HFF-Myc (cell line): ENCODE results near the gene INSR.

Experiments
- DNase-seq: peaks from one replicate; pipeline ENCODE4 v3.0.0-alpha.2; 2011; ENCODE audit warnings: low read depth; ENCODE audit errors: extremely low read depth
- H3K4me3 ChIP-seq: replicated peaks from 2 replicates; pipeline ENCODE4 v1.5.1; 2011; ENCODE audit warnings: low read depth, mild to moderate bottlenecking, control low read depth, low read length
- TF ChIP-seq, protein P1 (sequence below): IDR thresholded peaks from 2 replicates; pipeline ENCODE4 v1.5.1; 2012; ENCODE audit warnings: mild to moderate bottlenecking, low read depth, low read length, control low read depth; ENCODE audit errors: missing control alignments

The INSR gene

DNA sequence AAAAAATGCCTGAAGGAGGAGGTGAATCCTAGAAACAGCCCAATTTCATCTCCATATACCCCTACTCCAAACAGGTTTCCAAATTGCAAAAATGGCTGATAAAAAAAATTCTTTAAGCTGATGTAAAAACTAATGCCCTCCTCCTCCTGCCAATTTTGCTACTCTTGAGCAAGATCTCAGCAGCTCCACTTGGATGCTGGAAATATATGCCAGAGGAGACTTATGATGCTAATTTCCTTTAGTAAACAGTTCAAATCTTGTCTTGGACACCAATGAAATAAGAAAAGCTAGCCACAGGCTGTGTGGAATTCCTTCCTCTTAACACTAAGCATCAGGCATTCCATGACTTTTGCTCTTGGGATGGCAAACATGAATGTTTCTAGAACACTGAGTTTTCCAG lies 67.5 kb downstream of the INSR start:
- DNase-seq, result no peak
- TF ChIP-seq, protein P1, sequence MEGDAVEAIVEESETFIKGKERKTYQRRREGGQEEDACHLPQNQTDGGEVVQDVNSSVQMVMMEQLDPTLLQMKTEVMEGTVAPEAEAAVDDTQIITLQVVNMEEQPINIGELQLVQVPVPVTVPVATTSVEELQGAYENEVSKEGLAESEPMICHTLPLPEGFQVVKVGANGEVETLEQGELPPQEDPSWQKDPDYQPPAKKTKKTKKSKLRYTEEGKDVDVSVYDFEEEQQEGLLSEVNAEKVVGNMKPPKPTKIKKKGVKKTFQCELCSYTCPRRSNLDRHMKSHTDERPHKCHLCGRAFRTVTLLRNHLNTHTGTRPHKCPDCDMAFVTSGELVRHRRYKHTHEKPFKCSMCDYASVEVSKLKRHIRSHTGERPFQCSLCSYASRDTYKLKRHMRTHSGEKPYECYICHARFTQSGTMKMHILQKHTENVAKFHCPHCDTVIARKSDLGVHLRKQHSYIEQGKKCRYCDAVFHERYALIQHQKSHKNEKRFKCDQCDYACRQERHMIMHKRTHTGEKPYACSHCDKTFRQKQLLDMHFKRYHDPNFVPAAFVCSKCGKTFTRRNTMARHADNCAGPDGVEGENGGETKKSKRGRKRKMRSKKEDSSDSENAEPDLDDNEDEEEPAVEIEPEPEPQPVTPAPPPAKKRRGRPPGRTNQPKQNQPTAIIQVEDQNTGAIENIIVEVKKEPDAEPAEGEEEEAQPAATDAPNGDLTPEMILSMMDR, result no peak
- no peak overlapping the region for H3K4me3 ChIP-seq

- H3K4me3 ChIP-seq, result no peak overlapping the region
- TF ChIP-seq, protein P1, result no peak
- DNase-seq, result no peak
These were observed 68.5 kb downstream of the INSR start for GRCh38 chr19:7225741-7226140.

DNA sequence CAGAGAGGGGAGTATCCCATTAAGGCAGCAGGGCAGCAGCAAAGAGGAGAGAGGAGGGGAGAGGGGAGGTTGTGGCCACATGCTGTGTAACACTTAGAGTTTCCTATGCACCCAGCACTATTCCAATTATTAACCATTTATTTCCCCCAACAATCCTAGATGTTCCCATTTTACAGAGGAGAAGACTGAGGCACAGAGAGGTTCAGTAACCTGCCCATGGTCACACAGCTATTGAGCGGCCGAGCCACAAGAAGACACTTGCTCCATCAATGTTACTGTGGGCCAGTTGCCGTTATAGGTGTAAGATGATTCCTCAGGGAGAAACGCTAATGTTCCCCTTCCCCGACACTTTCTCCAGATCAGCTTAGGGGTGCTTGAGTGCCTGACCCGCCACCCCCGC lies 69.2 kb downstream of the INSR start:
- no peak overlapping the region for H3K4me3 ChIP-seq
- no peak for DNase-seq
- TF ChIP-seq, protein P1, result no peak

- H3K4me3 ChIP-seq, result no peak overlapping the region
- TF ChIP-seq, protein P1, result no peak
- DNase-seq, result no peak
These were observed 70.0 kb downstream of the INSR start for GRCh38 chr19:7224209-7224686.

DNA sequence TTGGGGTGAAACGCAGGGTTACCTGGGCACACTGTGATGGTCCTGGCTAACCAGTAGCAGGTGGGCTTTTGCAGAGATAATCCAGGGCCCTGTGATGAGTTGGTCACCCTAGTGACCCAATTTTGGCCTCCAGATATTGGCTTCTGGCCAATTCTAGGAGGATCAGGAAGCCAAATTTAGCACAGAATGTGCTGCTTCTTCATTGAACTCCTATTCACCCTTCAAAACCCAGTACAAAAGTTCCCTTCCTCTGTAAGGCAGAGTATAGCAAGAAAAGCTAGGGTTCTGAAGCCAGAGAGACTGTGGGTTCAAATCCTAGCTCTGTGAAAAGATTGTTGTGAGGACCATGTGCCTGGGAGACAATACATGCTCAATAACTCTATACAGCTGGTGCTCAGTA lies 70.8 kb downstream of the INSR start:
- DNase-seq, result no peak
- TF ChIP-seq, protein P1, result no peak
- no peak overlapping the region for H3K4me3 ChIP-seq

GRCh38 chr19:7219056-7219455 lies 75.2 kb downstream of the INSR start:
- H3K4me3 ChIP-seq, result no peak overlapping the region
- TF ChIP-seq, protein P1, result no peak

DNA sequence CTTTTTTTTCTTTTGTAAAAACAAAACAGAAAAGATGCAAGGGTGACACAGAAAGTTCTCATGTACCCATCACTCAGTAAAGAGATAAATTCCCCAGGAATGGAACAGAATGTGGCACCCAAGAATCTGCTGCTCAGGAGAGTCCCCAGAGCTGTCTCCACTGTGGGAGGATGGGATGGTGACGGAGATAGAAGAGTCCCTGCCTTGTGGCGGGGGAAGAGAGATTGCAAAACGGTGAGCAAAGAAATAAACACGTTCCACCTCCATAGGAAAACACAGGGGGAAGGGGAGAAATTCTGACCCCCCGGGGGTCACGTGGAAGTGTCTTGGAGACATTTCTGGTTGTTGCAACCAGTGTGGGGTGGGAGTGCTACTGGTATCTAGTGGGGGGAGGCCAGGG lies 76.4 kb downstream of the INSR start:
- no peak overlapping the region for H3K4me3 ChIP-seq
- TF ChIP-seq, protein P1, result no peak
- DNase-seq, result no peak

More at GRCh38 chr19:7219056-7219455, 75.2 kb downstream of the INSR start:
- no peak for DNase-seq
